OCI-LY7 (cell line): ENCODE results near the gene PIM3.

ENCODE experiments used
- CTCF ChIP-seq: fragments of 200-600 bp; sonication (generic); conservative IDR thresholded peaks from 2 replicates; pipeline ENCODE4 v1.5.1; 2014; ENCODE audit warnings: mild to moderate bottlenecking, antibody characterized with exemption, low read length, moderate library complexity, mixed read lengths
- EZH2phosphoT487 ChIP-seq: fragments of 200-600 bp; sonication (generic); IDR thresholded peaks from 2 replicates; pipeline ENCODE4 v1.6.1; 2018; ENCODE audit warnings: low read depth, borderline replicate concordance, mild to moderate bottlenecking, mixed run types, antibody characterized with exemption, low read length, moderate library complexity, mixed read lengths

- TF ChIP-seq CTCF: no peak
- TF ChIP-seq EZH2phosphoT487: no peak
These were observed 9.4 kb upstream of the PIM3 start for GRCh38 chr22:49951000-49951677.
